GM18907 (cell line): ENCODE measurements around the gene PRKCA.
"Not testable (repeated sequence)": the region's sequence is repeated elsewhere in the genome, so short reads cannot be mapped to it uniquely, and the experiment has no call there.

Experiments used
- ATAC-seq: cut with Tn5 transposase; IDR thresholded peaks from one replicate; pipeline ENCODE4 v1.9.1; 2021; ENCODE audit warnings: mild to moderate bottlenecking, moderate library complexity; ENCODE audit not compliant: unreplicated experiment

The PRKCA gene

DNA sequence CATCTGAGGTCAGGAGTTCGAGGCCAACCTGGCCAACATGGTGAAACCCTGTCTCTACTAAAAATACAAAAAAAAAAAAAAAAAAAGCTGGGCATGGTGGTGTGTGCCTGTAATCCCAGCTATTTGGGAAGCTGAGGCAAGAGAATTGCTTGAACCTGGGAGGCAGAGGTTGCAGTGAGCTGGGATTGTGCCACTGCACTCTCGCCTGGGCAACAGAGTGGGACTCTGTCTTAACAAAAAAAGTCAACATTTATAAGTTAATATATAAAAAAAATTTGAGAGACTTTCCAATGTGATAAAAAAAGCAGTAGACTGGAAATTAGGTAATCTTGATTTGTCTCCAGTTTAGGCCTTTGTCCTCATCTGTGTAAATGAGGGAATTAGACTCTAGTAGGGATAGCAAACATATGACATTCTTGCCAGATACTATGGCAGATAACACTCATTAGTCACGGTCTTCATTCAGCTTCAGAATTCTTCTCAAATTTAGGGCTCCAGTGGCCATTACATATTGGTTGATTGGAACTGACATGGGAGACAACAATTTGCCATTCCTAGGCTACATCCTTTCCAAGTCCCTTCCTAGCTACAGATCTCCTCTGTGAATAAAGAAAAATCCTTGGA, 22.1 kb downstream of the PRKCA start:
- not testable (repeated sequence) for ATAC-seq

DNA sequence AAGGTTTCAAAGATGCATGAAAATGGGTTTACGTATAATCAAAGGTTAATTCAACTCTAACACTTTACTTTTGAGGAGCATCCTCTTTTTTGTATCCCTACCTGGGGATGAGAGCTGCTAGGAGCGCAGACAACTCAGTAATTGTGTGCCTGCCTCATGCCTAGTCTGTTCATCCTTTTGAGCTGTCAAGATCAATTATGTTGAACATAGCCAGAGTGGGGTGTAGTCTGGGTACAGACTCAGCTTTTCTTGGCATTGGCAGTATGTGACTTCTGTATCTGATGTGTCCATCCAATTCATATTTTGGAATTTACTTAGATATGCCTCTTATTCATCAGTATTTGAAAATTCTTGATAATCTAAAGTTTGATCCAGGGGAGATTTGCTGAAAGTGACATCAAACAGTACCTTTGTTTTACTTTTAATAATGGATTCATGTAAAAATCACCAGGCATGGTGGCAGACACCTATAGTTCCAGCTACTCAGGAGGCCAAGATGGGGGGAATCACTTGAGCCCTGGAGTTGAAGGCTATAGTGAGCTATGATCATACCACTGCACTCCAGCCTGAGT, 24.1 kb downstream of the PRKCA start:
- ATAC-seq: no peak

DNA sequence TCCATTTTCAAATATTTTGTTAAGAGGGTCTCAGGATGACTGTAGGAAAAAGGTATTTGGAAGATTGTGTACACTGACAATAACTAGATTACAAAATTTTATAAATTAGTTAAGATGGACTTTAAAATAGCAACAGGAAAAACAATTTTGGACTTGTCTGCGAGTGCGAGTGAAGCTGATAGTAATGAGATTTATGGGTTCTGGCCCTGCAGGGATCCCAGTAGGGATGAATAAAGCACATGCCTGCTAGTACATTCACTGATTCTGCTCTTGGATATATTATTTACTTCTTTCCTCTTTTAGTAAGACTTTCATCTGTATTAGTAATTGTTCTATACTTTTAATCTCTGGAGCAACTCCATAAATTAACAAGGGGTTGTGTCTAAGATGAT, 28.2 kb downstream of the PRKCA start:
- ATAC-seq: no peak

DNA sequence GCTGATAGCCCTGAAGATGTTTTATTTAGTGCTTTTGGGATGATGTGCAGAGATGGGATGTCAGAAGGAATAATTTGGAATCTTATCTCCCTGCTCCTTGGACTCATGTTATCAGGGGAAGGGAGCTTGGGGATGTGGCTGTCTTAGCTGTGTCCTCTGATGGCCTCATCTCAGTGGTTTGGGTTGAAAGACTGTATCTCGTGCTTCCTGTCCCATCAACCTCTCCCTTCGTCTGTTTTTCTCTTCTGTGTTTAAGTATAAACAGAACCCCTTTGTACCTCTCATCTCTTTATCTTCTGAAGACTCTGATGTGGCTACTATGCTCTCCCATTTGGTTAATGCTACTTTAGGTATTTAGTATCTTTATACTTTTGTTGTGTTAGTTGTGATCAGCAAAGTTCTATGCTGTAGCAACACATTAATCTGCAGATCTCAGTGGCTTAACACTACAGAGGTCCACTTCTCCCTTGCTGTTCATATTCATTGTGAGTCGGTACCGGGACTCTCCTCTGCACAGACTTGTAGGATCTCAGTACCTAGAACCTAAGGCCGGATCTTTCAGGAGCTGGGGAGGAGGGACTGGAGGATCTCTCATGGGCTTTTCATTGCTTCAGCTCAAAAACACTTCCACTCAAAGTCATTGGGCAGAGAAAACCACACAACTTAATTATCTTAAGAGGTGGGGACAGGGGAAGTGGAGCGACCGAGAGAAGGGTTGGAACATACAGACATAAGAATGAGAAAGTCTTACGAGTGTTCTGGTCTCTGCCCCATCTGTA, 28.8 kb downstream of the PRKCA start:
- ATAC-seq: no peak

DNA sequence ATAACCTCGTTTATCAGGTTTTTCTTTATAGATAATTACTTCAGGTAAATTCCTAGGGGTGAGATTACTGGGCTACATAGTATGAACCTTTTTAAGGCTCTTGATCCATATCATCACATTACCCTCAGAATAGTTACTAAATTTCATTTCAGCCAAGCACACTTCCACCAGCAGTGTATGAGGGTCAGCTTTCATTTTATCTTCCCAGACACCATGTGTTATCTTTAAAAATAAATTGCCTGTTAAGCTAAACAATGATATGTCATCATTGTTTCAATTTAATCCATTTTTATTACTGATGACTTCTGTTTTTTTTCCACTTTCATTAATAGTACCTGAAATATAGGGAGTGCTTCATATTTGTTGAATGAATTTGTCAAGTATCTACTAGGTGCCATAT, 33.4 kb downstream of the PRKCA start:
- no peak for ATAC-seq

DNA sequence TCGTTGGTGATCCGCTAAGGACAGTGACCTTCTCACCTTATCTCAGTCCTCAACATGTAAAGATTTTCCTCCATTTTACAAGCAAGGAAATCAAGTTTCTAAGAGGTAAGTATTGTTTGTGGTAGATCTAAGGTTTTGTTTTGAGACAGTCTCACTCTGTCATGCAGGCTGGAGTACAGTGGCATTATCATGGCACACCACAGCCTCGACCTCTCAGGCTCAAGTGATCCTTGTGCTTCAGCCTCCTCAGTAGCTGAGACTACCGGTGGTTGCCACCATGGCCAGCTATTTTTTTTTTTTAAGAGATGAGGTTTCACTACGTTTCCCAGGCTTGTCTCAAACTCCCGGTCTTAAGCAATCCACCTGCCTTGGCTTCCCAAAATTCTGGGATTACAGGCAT, 34.9 kb downstream of the PRKCA start:
- ATAC-seq: no peak

DNA sequence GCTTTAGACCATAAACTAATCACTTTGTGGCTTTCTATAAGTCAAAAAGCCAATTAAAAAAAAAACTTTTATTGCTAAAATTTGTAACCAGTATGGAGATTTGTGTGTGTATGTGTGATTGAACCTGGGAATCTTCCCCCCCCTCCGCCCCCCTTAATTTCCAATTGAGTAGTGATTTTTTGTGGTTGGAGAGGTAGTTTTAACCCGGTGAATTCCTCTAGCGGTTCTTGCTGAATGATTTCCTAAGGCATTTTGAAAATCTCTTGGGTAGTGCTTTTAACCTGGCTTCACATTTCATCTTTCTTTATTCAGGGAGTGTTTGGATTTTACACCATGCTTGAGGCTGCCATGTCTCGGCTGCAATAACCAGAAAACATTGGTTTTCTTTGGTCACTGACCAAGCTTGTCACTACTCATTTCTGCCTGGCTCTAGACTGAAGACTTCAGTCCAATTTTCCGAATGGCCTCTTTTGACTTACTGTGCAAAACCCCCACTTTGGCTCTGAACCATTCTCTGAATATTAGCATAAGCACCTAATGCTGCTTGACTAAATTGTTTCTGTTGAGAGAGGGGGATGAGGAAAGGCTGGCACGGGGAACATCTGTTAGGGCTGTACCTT, 35.6 kb downstream of the PRKCA start:
- ATAC-seq: no peak

DNA sequence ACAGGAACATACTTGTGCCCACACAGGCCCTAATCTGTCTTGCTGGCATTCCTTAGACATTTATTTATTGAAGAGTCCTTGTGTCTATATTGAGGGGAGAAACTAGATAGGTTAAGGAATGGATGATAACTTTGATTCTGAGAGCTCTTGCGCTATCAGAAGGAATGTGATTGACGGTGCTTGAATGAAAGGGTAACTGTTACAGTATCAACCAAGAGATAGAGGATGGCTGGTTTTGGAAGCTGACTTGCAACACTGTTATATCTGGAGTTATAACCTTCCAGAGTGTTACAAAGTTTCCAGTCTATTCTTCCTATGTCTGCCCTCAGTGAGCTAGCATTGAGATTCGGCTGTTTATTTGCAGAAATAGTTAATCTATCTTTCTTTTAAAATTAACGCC, 36.5 kb downstream of the PRKCA start:
- no peak for ATAC-seq

DNA sequence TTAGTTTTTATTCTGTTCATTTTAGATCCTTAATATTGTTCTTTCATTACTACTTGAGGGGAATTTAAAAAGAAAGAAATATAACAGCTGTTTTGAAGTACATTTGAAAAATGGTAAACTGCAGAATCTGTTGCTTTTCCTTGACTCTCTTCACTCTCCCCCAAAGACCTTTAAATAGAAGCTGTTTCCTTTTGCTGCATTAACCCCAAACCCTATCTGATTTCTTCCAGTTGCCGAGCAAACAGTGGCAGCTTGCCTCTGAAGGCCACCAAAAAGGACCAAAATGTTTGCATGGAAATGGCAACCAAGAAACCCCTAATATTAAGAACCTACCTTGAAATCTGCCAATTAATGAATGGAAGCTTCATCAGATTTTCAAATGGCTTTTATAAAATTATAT, 37.1 kb downstream of the PRKCA start:
- no peak for ATAC-seq

DNA sequence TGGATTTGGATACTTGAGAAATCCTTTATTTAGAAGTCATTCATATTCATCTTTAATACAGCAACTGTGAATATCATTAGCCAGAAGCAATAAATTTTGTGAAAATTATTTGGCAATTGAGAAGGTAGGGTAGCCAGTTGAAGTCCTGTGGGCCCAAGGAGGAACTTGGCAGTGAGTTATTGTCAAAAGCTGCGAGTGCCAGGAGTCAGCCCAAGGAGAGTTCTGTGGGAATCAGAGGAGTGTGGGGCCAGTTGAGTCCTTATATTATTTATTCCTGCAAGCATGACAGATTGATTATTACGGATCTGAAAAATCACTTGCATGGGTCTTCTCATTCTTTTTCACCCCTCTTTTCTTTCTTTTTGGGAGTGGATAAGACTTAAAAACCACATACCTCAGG, 38.3 kb downstream of the PRKCA start:
- no peak for ATAC-seq

DNA sequence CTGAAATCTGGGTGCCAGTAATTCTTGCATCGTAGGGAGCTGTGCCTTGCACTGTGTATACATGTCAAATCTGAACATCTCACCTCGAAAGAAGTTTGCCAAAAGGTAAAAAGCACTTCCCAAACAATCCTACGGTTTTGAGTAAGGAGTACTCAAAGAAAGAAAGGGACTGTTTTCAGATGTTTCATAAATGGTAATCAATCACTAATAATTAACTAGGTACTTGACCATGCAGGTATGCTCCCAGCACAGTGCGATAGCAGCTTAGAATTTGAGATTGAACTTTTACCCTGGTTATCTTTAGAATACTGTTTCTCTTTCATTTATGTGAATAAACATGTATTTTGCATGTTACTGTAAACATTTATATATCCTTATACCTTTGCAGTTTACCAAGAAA, 39.0 kb downstream of the PRKCA start:
- no peak for ATAC-seq

DNA sequence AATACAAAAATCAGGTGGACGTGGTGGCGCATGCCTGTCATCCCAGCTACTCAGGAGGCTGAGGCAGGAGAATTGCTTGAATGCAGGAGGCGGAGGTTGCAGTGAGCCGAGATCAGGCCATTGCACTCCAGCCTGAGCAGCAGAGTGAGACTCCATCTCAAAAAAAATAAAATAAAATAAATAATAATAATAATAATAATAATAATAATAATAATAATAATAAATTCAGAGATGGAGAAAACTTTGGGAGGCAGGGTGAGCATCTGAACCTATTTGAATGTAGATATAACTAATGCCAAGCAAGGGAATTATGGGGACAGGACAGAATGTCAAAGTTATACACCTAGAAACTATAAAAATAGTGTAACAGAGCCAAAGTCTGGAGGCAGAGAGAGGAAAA, 39.9 kb downstream of the PRKCA start:
- not testable (repeated sequence) for ATAC-seq

DNA sequence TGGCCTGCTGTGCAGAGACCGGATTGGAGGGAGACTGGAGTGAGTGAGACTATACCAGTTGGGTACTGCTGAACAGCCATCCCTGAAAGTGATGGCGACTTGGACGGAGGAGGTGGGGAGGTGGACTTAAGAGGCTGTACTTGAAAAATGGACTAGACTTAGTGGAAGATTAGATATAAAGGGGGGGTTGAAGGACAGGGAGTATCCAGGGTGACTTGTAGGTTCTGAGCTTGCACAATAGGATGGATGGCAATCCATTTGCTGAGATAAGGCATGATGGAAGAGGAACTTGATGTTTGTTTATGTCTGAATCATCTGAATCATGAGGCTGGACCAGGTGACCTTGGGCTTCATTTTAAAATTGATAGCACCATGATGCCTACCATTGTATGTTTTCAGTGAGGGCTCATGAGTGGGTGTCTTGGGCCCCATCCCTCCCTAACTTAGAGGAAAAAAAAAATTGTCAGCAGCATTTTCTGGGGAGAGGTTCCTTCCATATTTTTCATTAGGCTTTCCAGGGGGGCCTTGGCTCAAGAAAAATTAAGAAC, 41.2 kb downstream of the PRKCA start:
- no peak for ATAC-seq

DNA sequence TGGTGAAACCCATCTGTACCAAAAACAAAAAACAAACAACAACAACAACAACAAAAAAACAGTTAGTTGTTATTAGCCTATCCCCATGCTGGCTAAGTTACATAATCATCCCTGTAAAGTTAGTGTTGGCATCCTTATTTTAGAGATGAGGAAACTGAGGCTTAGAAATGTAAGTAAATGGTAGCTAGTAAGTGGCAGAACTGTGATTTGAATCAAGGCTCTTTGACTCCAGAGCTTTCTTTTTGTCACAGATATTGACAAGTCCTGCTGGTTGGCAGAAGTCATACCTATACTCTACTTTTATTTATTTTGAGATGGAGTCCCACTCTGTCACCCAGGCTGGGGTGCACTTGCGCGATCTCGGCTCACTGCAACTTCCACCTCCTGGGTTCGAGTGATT, 42.1 kb downstream of the PRKCA start:
- no peak for ATAC-seq

DNA sequence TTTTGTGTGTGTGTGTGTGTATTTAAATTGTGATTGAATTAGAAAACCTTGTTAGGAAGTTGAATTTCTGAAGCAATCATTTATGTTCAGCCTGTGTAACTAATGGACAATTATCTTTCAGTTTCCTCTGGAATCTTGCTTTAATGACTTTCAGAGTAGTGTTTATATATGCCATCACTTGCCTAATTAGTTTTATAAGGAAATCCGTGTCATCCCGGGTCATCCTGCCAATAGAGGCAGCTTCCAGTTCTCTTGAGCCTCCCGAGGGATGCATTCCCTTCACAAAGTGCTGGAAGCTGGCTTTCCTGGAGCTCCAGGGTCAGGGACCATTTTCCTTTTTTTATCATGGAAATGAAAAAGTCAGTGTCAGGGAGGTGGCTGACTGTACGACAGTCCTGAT, 42.9 kb downstream of the PRKCA start:
- ATAC-seq: no peak

DNA sequence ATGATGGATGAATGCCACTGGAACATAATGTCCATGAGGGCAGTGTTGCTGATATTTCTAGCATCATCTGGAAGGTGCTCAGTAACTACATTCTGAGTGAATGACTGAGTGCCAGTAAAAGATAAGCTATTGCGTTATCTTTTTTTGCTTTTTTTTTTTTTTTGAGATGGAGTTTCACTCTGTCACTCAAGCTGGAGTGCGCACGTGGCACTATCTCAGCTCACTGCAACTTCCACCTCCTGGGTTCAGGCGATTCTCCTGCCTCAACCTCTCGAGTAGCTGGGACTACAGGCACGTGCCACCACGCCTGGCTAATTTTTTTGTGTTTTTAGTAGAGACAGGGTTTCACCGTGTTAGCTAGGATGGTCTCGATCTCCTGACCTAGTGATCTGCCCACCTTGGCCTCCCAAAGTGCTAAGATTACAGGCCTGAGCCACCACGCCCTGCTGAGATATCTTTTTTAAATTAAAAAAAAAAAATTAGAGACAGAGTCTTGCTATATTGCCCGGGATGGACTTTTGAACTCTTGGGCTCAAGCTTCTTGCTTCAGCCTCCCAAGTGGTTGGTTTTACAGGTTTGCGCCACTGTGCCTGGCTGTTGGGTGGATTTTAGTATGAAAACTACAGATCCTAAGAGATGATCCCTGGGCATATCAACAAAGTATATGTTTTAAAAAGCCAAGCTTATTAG, 43.7 kb downstream of the PRKCA start:
- not testable (repeated sequence) for ATAC-seq

DNA sequence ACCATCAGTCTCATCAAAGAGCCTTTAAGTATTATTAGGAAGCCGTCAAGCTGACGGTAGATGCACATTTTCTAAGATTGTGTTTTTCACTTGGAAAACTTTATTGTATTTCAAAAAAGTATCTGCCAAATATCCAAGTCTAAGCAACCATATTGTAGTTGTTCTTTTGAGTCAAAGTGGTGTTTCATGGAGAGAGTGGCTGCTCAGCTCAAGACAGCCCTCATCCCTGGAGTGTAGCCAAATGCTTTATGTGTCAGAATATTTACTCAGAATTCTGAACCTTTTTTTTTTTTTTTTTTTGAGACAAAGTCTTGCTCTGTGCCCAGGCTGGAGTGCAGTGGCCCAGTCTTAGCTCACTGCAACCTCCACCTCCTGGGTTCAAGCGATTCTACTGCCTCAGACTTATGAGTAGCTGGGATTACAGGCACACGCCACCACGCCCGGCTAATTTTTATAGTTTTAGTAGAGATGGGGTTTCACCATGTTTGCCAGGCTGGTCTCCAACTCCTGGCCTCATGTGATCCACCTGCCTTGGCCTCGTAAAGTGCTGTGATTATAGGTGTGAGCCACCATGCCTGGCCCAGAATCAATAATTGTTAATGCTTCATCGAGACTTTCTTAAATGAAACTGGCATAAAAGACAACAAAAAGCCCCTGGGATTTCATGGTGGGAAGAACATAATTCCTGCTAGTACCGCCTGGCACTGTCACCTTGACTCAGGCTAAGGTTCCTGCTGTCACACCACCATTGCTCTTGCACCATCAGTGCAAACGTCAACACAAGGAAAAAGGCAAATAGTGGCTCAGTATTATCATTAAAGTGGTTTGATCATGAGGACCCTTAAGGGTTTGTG, 45.5 kb downstream of the PRKCA start:
- ATAC-seq: no peak

DNA sequence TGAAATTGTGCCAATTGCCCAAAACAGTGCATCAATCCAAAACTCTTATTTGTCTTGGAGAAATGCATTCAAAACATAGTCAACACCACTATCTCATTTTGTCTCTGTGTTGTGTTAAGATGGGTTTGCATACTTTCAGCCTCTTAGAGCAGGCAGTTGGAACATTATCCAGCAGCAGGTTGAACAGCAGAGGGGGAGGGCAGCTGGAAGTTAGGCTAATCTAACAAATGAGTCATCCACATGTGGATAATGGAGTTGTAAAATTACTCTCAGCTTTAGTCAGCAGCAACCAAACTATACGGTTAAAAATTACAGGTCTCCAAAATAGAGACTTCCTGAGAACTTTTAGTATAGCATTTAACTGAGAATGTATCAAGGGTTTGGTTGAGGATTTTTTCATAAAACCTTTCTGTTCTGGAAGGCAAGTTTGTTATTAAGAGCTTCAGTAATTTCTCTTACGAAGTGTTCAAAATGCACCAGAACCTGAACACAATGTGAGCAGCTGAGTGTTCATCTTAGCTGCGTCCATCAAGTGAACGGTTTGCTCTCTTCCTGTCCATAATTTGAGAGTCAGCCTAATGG, 46.3 kb downstream of the PRKCA start:
- no peak for ATAC-seq

DNA sequence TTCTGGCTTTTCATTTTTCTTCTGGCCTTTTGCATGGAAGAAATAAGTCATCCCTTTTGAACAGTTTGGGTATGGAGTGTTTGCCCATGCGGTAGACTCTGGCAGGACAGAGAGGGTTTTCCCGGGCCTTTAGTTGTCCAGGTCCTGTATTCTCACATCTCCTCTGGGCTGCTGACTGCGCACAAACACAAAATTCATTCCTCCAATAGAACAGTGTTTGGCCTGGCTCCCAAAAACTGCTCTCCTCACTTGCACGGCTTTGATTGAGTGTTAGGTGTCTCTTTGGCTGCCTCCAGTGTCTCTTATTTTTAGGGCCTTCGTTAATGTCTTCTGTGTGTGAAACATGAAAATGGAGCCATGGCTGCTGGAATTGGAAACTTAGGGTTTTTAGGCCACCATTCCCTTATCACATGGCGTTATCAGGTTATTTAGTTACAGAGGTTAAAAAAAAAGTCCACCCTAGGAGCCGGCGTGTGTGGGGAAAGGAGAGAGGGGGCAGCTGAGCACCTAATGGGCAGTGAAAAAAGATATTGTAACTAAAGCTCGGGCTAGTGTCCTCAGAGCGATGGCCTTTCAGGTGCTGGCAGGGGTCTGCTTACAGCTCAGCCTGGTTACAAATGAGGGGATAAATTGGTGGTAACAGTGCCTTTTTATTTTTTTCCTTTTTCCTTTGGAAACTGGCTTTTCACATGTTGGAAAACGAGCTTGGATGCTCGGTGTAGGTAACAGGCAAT, 47.3 kb downstream of the PRKCA start:
- ATAC-seq: no peak
